Hepatocyte (in vitro differentiated cells): Measurements from ENCODE around the gene LSS. TPM values are rescaled to one million over a fixed set of nuclear protein-coding genes. Genes with fewer than 3 reads are reported as not detected.

Source experiments
- DNase-seq: peaks from one replicate; pipeline ENCODE4 v3.0.0-alpha.2; 2016; ENCODE audit warnings: low spot score
- H2AFZ ChIP-seq: fragments of 200-600 bp; sonication (generic); 2 replicates; pipeline ENCODE4 v1.6.0; 2016; ENCODE audit warnings: antibody characterized with exemption, mild to moderate bottlenecking
- H3K27ac ChIP-seq: fragments of 200-600 bp; sonication (generic); 2 replicates; pipeline ENCODE4 v1.5.1; 2016; ENCODE audit warnings: mild to moderate bottlenecking
- H3K27me3 ChIP-seq: fragments of 200-600 bp; sonication (generic); 2 replicates; pipeline ENCODE4 v1.6.1; 2016
- H3K36me3 ChIP-seq: fragments of 200-600 bp; sonication (generic); replicated peaks from 2 replicates; pipeline ENCODE4 v1.5.1; 2016; ENCODE audit warnings: low read depth; ENCODE audit not compliant: insufficient read depth
- H3K4me1 ChIP-seq: fragments of 200-600 bp; sonication (generic); 2 replicates; pipeline ENCODE4 v1.5.1; 2016; ENCODE audit warnings: mild to moderate bottlenecking, moderate library complexity; ENCODE audit not compliant: insufficient read depth
- H3K4me2 ChIP-seq: fragments of 200-600 bp; sonication (generic); 2 replicates; pipeline ENCODE4 v1.6.0; 2016
- H3K4me3 ChIP-seq: fragments of 200-600 bp; sonication (generic); 2 replicates; pipeline ENCODE4 v1.5.1; 2016; ENCODE audit warnings: mild to moderate bottlenecking
- H3K79me2 ChIP-seq: fragments of 200-600 bp; sonication (generic); 2 replicates; pipeline ENCODE4 v1.6.0; 2017; ENCODE audit warnings: mild to moderate bottlenecking
- H3K9me2 ChIP-seq: fragments of 200-600 bp; sonication (generic); replicated peaks from 2 replicates; pipeline ENCODE4 v1.6.0; 2017; ENCODE audit warnings: mild to moderate bottlenecking; ENCODE audit not compliant: insufficient read depth
- H3K9me3 ChIP-seq: fragments of 200-600 bp; sonication (generic); 2 replicates; pipeline ENCODE4 v1.5.1; 2016; ENCODE audit warnings: low read depth, mild to moderate bottlenecking
- H4K20me1 ChIP-seq: fragments of 200-600 bp; sonication (generic); 2 replicates; pipeline ENCODE4 v1.6.0; 2016; ENCODE audit warnings: mild to moderate bottlenecking; ENCODE audit not compliant: insufficient read depth, poor library complexity, severe bottlenecking
- EZH2 ChIP-seq: fragments of 200-600 bp; sonication (generic); IDR thresholded peaks from 2 replicates; pipeline ENCODE4 v1.6.1; 2016; ENCODE audit warnings: antibody characterized with exemption, mild to moderate bottlenecking, borderline replicate concordance
- EZH2phosphoT487 ChIP-seq: fragments of 200-600 bp; sonication (generic); IDR thresholded peaks from one replicate; pipeline ENCODE4 v1.6.1; 2018; ENCODE audit warnings: antibody characterized with exemption, mild to moderate bottlenecking, low read depth, moderate library complexity; ENCODE audit not compliant: unreplicated experiment, severe bottlenecking
- WGBS: methylation state at CpG from one replicate; pipeline ENCODE4 v1.1.6; 2016; ENCODE audit warnings: low lambda C conversion rate; ENCODE audit errors: missing lambda C conversion rate; 5-methylcytosine and 5-hydroxymethylcytosine counted together
- polyA plus RNA-seq: library from polyadenylated mRNA; unstranded; fragments of >200 nt; fragmentation: Nextera tagmentation; extraction: Ambion mirVana; gene quantifications from 2 replicates; pipeline ENCODE4 v1.2.1, GENCODE V29; 2016
- total RNA-seq: library from RNA; depleted of rRNA; stranded (reverse); fragments of >200 nt; gene quantifications from 2 replicates; pipeline ENCODE4 v1.2.3, GENCODE V29; 2014
- TF ChIP-seq, protein P1 (sequence below): fragments of 200-600 bp; sonication (generic); IDR thresholded peaks from 2 replicates; pipeline ENCODE4 v1.5.1; 2016; ENCODE audit warnings: antibody characterized with exemption, mild to moderate bottlenecking; ENCODE audit not compliant: poor library complexity

LSS gene
- total and polyA plus RNA-seq, 2 experiments from 2014 or later = 131 to 146 TPM

DNA sequence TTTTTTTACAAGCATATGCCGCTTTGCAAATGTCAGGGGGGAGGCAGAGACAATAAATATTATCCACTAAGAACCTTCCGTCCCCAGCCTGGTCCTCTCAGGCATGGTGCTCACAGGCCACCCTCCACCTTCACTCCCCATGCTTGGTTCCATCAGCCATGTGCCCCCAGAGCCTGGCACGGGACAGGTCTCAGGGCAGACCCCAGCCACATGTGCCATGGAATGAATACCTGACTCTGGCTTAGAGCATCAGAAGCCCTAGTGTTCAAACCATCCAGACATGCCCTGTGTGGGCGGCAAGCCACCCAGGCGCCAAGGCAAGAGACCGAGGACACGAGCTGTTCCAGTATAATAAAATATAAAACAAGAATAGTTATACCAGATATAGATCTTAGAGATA lies 5.4 kb downstream of the LSS start:
- H3K36me3 ChIP-seq = no peaks in the 10 kb centered on the region
- peaks cover 13% of the 10 kb centered on the region for H3K4me1 ChIP-seq
- no peaks in the 10 kb centered on the region for H3K27me3 ChIP-seq
- H4K20me1 ChIP-seq = peaks cover 78% of the 10 kb centered on the region
- WGBS = 84% methylated on average over 7 of the region's 7 CpGs
- DNase-seq = no peak
- H3K9me3 ChIP-seq = no peaks in the 10 kb centered on the region
- H3K4me2 ChIP-seq = no peak overlapping the region
- H2AFZ ChIP-seq = no peak overlapping the region
- H3K9me2 ChIP-seq = no peaks in the 10 kb centered on the region
- H3K4me3 ChIP-seq = no peak overlapping the region
- H3K79me2 ChIP-seq = peaks cover 89% of the 10 kb centered on the region
- no peak overlapping the region for H3K27ac ChIP-seq
- TF ChIP-seq EZH2phosphoT487 (no peak), EZH2 (no peak)
- TF ChIP-seq, protein P1, sequence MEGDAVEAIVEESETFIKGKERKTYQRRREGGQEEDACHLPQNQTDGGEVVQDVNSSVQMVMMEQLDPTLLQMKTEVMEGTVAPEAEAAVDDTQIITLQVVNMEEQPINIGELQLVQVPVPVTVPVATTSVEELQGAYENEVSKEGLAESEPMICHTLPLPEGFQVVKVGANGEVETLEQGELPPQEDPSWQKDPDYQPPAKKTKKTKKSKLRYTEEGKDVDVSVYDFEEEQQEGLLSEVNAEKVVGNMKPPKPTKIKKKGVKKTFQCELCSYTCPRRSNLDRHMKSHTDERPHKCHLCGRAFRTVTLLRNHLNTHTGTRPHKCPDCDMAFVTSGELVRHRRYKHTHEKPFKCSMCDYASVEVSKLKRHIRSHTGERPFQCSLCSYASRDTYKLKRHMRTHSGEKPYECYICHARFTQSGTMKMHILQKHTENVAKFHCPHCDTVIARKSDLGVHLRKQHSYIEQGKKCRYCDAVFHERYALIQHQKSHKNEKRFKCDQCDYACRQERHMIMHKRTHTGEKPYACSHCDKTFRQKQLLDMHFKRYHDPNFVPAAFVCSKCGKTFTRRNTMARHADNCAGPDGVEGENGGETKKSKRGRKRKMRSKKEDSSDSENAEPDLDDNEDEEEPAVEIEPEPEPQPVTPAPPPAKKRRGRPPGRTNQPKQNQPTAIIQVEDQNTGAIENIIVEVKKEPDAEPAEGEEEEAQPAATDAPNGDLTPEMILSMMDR = no peak

DNA sequence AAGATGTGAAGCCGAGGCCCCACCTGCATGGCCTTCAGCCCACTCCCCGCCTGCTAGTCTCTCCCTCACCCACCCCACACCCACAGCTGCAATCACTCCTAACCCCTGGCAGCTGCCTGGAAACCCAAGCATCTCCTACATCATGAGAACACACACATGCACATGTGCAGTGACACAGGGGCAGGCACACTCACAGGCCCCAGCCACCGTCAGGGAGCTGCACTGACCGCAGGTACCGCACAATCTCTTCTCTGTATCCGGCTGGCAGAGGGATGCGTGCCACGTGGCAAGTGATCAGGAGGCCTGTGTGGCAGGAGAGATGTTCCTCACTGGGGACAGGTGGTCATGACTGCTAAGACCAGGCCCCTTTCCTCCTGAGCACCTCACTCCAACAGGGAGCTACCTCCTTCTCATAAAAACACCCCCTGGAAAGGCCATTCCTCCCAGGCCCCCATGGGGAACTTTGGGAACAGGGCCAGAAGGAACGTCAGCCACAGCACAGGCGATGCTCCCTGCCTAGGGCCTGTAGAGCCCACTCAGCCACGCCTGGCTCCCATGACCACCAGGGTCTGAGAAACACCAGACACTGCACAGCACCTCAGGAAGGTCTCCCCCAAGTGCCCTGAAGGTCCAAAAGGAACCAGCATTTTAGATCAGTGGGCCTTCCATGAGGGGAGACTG lies 6.0 kb downstream of the LSS start:
- 92% methylated on average over 11 of the region's 11 CpGs for WGBS
- Histone ChIP-seq H4K20me1 (peaks cover 75% of the 10 kb centered on the region), H3K4me1 (peaks cover 13% of the 10 kb centered on the region), H2AFZ (no peak overlapping the region), H3K36me3 (no peaks in the 10 kb centered on the region), H3K79me2 (peaks cover 83% of the 10 kb centered on the region), H3K27me3 (no peaks in the 10 kb centered on the region), H3K9me2 (no peaks in the 10 kb centered on the region), H3K27ac (no peak overlapping the region), H3K4me3 (no peak overlapping the region), H3K4me2 (no peak overlapping the region), H3K9me3 (no peaks in the 10 kb centered on the region)
- TF ChIP-seq EZH2 (no peak), EZH2phosphoT487 (no peak)
- TF ChIP-seq, protein P1 = no peak
- DNase-seq = no peak

DNA sequence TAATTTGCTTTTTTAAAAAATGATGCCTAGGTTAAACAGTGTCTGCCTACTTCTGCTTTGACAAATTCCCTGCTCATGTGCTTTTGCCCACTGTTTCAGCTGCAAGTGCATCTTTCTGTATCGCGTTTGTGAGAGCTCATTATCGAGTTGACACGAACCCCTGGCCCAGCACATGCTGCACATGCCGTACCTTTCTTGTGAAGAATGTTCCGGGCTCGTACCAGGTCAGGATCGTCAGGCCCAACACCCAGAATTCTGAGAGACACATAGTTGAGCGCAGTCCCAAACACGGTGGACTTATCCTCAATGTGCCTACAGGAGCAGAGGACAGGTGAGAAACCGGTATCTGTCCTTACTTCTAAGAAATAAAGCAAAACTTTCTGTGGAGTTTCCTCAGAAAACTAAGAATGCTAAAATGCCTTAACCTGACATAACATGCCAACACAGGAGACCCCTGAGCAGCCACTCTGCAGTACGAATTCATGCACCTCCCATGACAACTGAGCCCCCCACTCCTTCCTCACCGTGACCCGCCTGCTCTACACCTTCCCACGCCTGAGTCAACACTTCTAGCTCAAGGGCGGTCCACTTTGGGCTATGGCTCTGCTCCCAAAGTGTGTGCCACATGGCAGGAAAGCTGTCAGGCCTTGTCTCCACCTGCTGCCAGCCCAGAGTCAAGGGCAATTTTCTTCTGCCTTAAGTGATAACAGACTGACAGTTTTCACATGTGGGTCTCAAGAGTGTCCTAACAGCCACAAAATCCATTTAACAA lies 6.7 kb downstream of the LSS start:
- Histone ChIP-seq H2AFZ (no peak overlapping the region), H3K27ac (no peak overlapping the region), H3K4me3 (no peak overlapping the region), H3K36me3 (no peaks in the 10 kb centered on the region), H4K20me1 (peaks cover 69% of the 10 kb centered on the region), H3K4me1 (peaks cover 13% of the 10 kb centered on the region), H3K4me2 (no peak overlapping the region), H3K27me3 (no peaks in the 10 kb centered on the region), H3K9me3 (no peaks in the 10 kb centered on the region), H3K79me2 (peaks cover 76% of the 10 kb centered on the region), H3K9me2 (no peaks in the 10 kb centered on the region)
- TF ChIP-seq EZH2phosphoT487 = no peak
- TF ChIP-seq, protein P1 = no peak
- no peak for TF ChIP-seq EZH2
- DNase-seq = no peak
- WGBS = 88% methylated on average over 16 of the region's 16 CpGs
